ENCODE data around the gene ZNF532. TPM values are rescaled to one million over a fixed set of nuclear protein-coding genes. Genes with fewer than 3 reads are reported as not detected.
"Not testable (repeated sequence)": the region's sequence is repeated elsewhere in the genome, so short reads cannot be mapped to it uniquely, and the experiment has no call there.

Gene ZNF532
- 10 to 100 TPM; 70.5 to 87.9 (median 75.9) TPM for total RNA-seq
- polyA plus RNA-seq, result 21.1 TPM
- long read RNA-seq, donor 1, full-length matches to known transcripts, result 3 of 35 reads
- long read RNA-seq, donor 1, partial matches to known transcripts, result 16 of 35 reads
- long read RNA-seq, donor 1, other reads (novel, unspliced or antisense), result 16 of 35 reads
- long read RNA-seq, donor 2, partial matches to known transcripts, result 2 of 12 reads
- long read RNA-seq, donor 2, other reads (novel, unspliced or antisense), result 10 of 12 reads
- long read RNA-seq, donor 3, full-length matches to known transcripts, result 1 of 48 reads
- long read RNA-seq, donor 3, partial matches to known transcripts, result 24 of 48 reads
- long read RNA-seq, donor 3, other reads (novel, unspliced or antisense), result 23 of 48 reads
- long read RNA-seq, donor 4, partial matches to known transcripts, result 5 of 14 reads
- long read RNA-seq, donor 4, other reads (novel, unspliced or antisense), result 9 of 14 reads

GRCh38 chr18:58864146-58865032, at the start of gene ZNF532:
ZNF532 (plus strand) TSS chr18:58864877. CDS start in a region left out here.
- H3K4me3 ChIP-seq (ENCODE audit: low read length), result peak within 1 kb of the TSS; percentile 73
- intact Hi-C loops (cut with DNase I), result loop anchor here in 2 of 4 donors (10.0 kb wide), 3 partner anchors 80 to 190 kb away; no protein-coding TSS in a partner anchor
- DNase-seq, result peak; percentile 31 to 74 (median 71)
- H3K4me1 ChIP-seq (ENCODE audit: control insufficient read depth, insufficient read depth, low read length), result peaks cover 20% of the 10 kb centered on the region
- 13% methylated on average over 17 of the region's 17 CpGs for WGBS
- peak; percentile 44 to 62 for ATAC-seq
- peak within 1 kb of the TSS; percentile 97 for H3K27ac ChIP-seq (ENCODE audit: low read length)
- no peaks in the 10 kb centered on the region for H3K27me3 ChIP-seq (ENCODE audit: control insufficient read depth, insufficient read depth)
- H3K9me3 ChIP-seq (ENCODE audit: control insufficient read depth, low read length), result no peaks in the 10 kb centered on the region

GRCh38 chr18:58819051-58819450, 45.6 kb upstream of the ZNF532 start:
- Histone ChIP-seq H3K9me3 (ENCODE audit: control insufficient read depth, low read length) (no peaks in the 10 kb centered on the region), H3K4me1 (ENCODE audit: control insufficient read depth, insufficient read depth, low read length) (no peaks in the 10 kb centered on the region), H3K4me3 (ENCODE audit: low read length) (no peak overlapping the region), H3K27ac (ENCODE audit: low read length) (no peak overlapping the region), H3K27me3 (ENCODE audit: control insufficient read depth, insufficient read depth) (no peaks in the 10 kb centered on the region)
- WGBS, result 58% methylated on average over 4 of the region's 4 CpGs
- DNase-seq, result no peak
- ATAC-seq, result no peak
- intact Hi-C loops (cut with DNase I), result no loop called here

GRCh38 chr18:58820251-58820650, 44.4 kb upstream of the ZNF532 start:
- no peaks in the 10 kb centered on the region for H3K4me1 ChIP-seq (ENCODE audit: control insufficient read depth, insufficient read depth, low read length)
- no peaks in the 10 kb centered on the region for H3K27me3 ChIP-seq (ENCODE audit: control insufficient read depth, insufficient read depth)
- 86% methylated on average over 3 of the region's 3 CpGs for WGBS
- no peak for ATAC-seq
- DNase-seq, result no peak
- no peak overlapping the region for H3K4me3 ChIP-seq (ENCODE audit: low read length)
- intact Hi-C loops (cut with DNase I), result no loop called here
- no peaks in the 10 kb centered on the region for H3K9me3 ChIP-seq (ENCODE audit: control insufficient read depth, low read length)
- H3K27ac ChIP-seq (ENCODE audit: low read length), result no peak overlapping the region

- no peak overlapping the region for H3K27ac ChIP-seq (ENCODE audit: low read length)
- intact Hi-C loops (cut with DNase I), result no loop called here
- no peak for ATAC-seq
- DNase-seq, result no peak
- H3K4me3 ChIP-seq (ENCODE audit: low read length), result no peak overlapping the region
- H3K9me3 ChIP-seq (ENCODE audit: control insufficient read depth, low read length), result no peaks in the 10 kb centered on the region
- 97% methylated on average over 13 of the region's 13 CpGs for WGBS
- no peaks in the 10 kb centered on the region for H3K27me3 ChIP-seq (ENCODE audit: control insufficient read depth, insufficient read depth)
- H3K4me1 ChIP-seq (ENCODE audit: control insufficient read depth, insufficient read depth, low read length), result no peaks in the 10 kb centered on the region
Measured at GRCh38 chr18:58822944-58823343, 41.7 kb upstream of the ZNF532 start.

- DNase-seq (no peak), ATAC-seq (no peak)
- Histone ChIP-seq H3K27me3 (ENCODE audit: control insufficient read depth, insufficient read depth) (no peaks in the 10 kb centered on the region), H3K9me3 (ENCODE audit: control insufficient read depth, low read length) (no peaks in the 10 kb centered on the region), H3K4me1 (ENCODE audit: control insufficient read depth, insufficient read depth, low read length) (no peaks in the 10 kb centered on the region), H3K27ac (ENCODE audit: low read length) (no peak overlapping the region), H3K4me3 (ENCODE audit: low read length) (no peak overlapping the region)
- intact Hi-C loops (cut with DNase I), result no loop called here
- WGBS, result 83% methylated on average over 4 of the region's 4 CpGs
Measured at GRCh38 chr18:58823412-58823811, 41.3 kb upstream of the ZNF532 start.

- ATAC-seq; H3K27ac ChIP-seq (ENCODE audit: low read length); H3K4me3 ChIP-seq (ENCODE audit: low read length); H3K4me1 ChIP-seq (ENCODE audit: control insufficient read depth, insufficient read depth, low read length); H3K9me3 ChIP-seq (ENCODE audit: control insufficient read depth, low read length); intact Hi-C loops (cut with DNase I); DNase-seq; H3K27me3 ChIP-seq (ENCODE audit: control insufficient read depth, insufficient read depth): not testable (repeated sequence)
- WGBS, result 98% methylated on average over 6 of the region's 6 CpGs
Measured at GRCh38 chr18:58826926-58827325, 37.8 kb upstream of the ZNF532 start.

GRCh38 chr18:58827428-58827827, 37.2 kb upstream of the ZNF532 start:
- no peaks in the 10 kb centered on the region for H3K9me3 ChIP-seq (ENCODE audit: control insufficient read depth, low read length)
- H3K27ac ChIP-seq (ENCODE audit: low read length), result no peak overlapping the region
- DNase-seq (no peak), ATAC-seq (no peak)
- no peak overlapping the region for H3K4me3 ChIP-seq (ENCODE audit: low read length)
- H3K4me1 ChIP-seq (ENCODE audit: control insufficient read depth, insufficient read depth, low read length), result no peaks in the 10 kb centered on the region
- 95% methylated on average over 5 of the region's 5 CpGs for WGBS
- H3K27me3 ChIP-seq (ENCODE audit: control insufficient read depth, insufficient read depth), result no peaks in the 10 kb centered on the region
- intact Hi-C loops (cut with DNase I), result no loop called here

GRCh38 chr18:58827886-58828285, 36.8 kb upstream of the ZNF532 start:
- no peak overlapping the region for H3K27ac ChIP-seq (ENCODE audit: low read length)
- ATAC-seq (peak in 1 of 2 donors; percentile 16), DNase-seq (peak in 1 of 3 donors; percentile 62)
- WGBS, result 98% methylated on average over 24 of the region's 24 CpGs
- no peaks in the 10 kb centered on the region for H3K9me3 ChIP-seq (ENCODE audit: control insufficient read depth, low read length)
- no peaks in the 10 kb centered on the region for H3K27me3 ChIP-seq (ENCODE audit: control insufficient read depth, insufficient read depth)
- intact Hi-C loops (cut with DNase I), result no loop called here
- H3K4me3 ChIP-seq (ENCODE audit: low read length), result no peak overlapping the region
- no peaks in the 10 kb centered on the region for H3K4me1 ChIP-seq (ENCODE audit: control insufficient read depth, insufficient read depth, low read length)

GRCh38 chr18:58828399-58829121, 36.1 kb upstream of the ZNF532 start:
- DNase-seq (peak in 1 of 3 donors; percentile 70), ATAC-seq (peak; percentile 31 to 34)
- WGBS, result 75% methylated on average over 12 of the region's 12 CpGs
- Histone ChIP-seq H3K4me1 (ENCODE audit: control insufficient read depth, insufficient read depth, low read length) (no peaks in the 10 kb centered on the region), H3K9me3 (ENCODE audit: control insufficient read depth, low read length) (no peaks in the 10 kb centered on the region), H3K27me3 (ENCODE audit: control insufficient read depth, insufficient read depth) (no peaks in the 10 kb centered on the region), H3K27ac (ENCODE audit: low read length) (no peak overlapping the region), H3K4me3 (ENCODE audit: low read length) (no peak overlapping the region)
- intact Hi-C loops (cut with DNase I), result no loop called here

- Histone ChIP-seq H3K4me3 (ENCODE audit: low read length) (no peak overlapping the region), H3K27ac (ENCODE audit: low read length) (no peak overlapping the region), H3K9me3 (ENCODE audit: control insufficient read depth, low read length) (no peaks in the 10 kb centered on the region), H3K27me3 (ENCODE audit: control insufficient read depth, insufficient read depth) (no peaks in the 10 kb centered on the region), H3K4me1 (ENCODE audit: control insufficient read depth, insufficient read depth, low read length) (no peaks in the 10 kb centered on the region)
- no peak for ATAC-seq
- 79% methylated on average over 3 of the region's 3 CpGs for WGBS
- intact Hi-C loops (cut with DNase I), result no loop called here
- no peak for DNase-seq
Measured at GRCh38 chr18:58829263-58829662, 35.4 kb upstream of the ZNF532 start.
